Measurements from ENCODE around the gene HMOX2.

Gene HMOX2, protein sequence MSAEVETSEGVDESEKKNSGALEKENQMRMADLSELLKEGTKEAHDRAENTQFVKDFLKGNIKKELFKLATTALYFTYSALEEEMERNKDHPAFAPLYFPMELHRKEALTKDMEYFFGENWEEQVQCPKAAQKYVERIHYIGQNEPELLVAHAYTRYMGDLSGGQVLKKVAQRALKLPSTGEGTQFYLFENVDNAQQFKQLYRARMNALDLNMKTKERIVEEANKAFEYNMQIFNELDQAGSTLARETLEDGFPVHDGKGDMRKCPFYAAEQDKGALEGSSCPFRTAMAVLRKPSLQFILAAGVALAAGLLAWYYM

GRCh38 chr16:4475880-4476788, at the start of gene HMOX2:
Gene HMOX2, plus strand, starts transcription at chr16:4476398. Its CDS starts 29,127 bp downstream, at chr16:4505525.
- Histone ChIP-seq H3K4me3 (ENCODE audit: low read length) (peak within 1 kb of the TSS; percentile 75), H3K4me1 (ENCODE audit: insufficient read depth, low read length) (no peaks in the 10 kb centered on the region), H2AFZ (ENCODE audit: low read depth, low read length) (peak within 1 kb of the TSS; percentile 89), H3K27me3 (ENCODE audit: insufficient read depth, low read length) (no peaks in the 10 kb centered on the region), H3K9me3 (ENCODE audit: low read length) (no peaks in the 10 kb centered on the region), H3K36me3 (ENCODE audit: insufficient read depth, low read length) (no peaks in the 10 kb centered on the region)

DNA sequence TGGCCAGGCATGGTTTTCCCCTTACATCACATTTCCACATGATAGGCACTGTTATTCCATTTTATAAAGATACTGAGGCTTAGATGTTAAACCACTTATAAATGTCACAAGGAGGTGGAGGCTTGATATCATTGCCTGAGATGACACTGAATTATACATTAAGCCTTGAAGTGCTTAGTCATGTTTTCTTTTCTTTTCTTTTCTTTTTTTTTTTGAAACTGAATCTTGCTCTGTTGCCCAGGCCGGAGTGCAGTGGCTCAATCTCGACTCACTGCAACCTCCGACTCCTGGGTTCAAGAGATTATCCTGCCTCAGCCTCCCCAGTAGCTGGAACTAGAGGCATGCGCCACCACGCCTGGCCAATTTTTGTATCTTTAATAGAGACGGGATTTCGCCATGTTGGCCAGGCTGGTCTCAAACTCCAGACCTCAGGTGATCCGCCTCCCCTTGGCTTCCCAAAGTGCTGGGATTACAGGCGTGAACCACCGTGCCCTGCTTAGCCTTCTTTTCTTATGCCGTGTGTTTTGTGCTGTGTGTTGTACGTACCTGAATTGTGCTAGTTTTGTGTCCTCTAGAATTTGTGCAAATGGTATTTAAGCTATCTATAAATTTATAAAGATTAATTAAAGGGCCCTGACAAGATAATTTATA, 49.4 kb upstream of the HMOX2 start:
- Histone ChIP-seq H3K4me3 (ENCODE audit: low read length) (peak overlapping the region; percentile 59), H3K36me3 (ENCODE audit: insufficient read depth, low read length) (peaks cover 13% of the 10 kb centered on the region), H3K9me3 (ENCODE audit: low read length) (no peaks in the 10 kb centered on the region), H2AFZ (ENCODE audit: low read depth, low read length) (no peak overlapping the region), H3K27me3 (ENCODE audit: insufficient read depth, low read length) (no peaks in the 10 kb centered on the region), H3K4me1 (ENCODE audit: insufficient read depth, low read length) (peaks cover 14% of the 10 kb centered on the region)

DNA sequence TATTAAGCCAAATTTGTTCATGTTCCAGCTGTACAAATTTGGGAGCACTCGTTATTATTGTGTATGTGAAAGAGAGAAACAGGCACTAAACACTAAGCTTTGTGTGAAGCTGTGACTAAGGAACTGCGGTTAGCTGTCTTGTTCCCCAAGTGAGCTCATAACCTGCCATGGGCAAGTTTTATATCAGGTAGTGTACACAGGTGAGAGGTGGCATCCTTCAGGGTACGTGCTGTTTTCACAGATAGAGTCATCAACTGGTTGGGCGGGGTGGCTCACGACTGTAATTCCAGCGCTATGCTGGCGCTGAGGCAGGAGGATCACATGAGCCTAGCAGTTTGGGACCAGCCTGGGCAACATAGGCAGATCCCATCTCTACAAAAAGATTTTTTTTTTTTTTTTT, 47.7 kb upstream of the HMOX2 start:
- Histone ChIP-seq H2AFZ (ENCODE audit: low read depth, low read length) (no peak overlapping the region), H3K4me1 (ENCODE audit: insufficient read depth, low read length) (peaks cover 14% of the 10 kb centered on the region), H3K9me3 (ENCODE audit: low read length) (no peaks in the 10 kb centered on the region), H3K36me3 (ENCODE audit: insufficient read depth, low read length) (peaks cover 16% of the 10 kb centered on the region), H3K4me3 (ENCODE audit: low read length) (no peak overlapping the region), H3K27me3 (ENCODE audit: insufficient read depth, low read length) (no peaks in the 10 kb centered on the region)

GRCh38 chr16:4431023-4431422, 45.2 kb upstream of the HMOX2 start:
- Histone ChIP-seq H3K27me3 (ENCODE audit: insufficient read depth, low read length) (no peaks in the 10 kb centered on the region), H2AFZ (ENCODE audit: low read depth, low read length) (no peak overlapping the region), H3K4me3 (ENCODE audit: low read length) (no peak overlapping the region), H3K9me3 (ENCODE audit: low read length) (no peaks in the 10 kb centered on the region), H3K36me3 (ENCODE audit: insufficient read depth, low read length) (peaks cover 34% of the 10 kb centered on the region), H3K4me1 (ENCODE audit: insufficient read depth, low read length) (peaks cover 8% of the 10 kb centered on the region)

DNA sequence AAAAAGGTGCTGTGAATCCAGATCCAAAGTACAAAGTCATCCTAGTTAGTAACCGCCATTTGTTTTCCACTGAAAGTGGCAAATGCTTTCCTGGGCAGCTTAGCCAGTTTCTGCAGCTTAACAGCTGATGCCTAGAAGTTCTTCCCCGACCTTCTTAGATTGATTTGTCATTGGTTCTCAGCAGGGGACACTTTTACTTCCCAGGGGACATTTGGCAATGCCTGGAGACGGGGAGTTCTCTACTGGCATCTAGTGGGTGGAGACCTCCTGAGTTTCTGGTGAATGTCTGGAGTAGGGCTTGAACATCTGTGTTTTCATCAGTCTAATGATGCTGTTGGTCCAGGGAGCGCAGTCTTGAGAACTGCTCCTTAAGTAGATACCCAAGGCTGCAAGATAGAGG, 43.0 kb upstream of the HMOX2 start:
- H2AFZ ChIP-seq (ENCODE audit: low read depth, low read length), result no peak overlapping the region
- peaks cover 47% of the 10 kb centered on the region for H3K36me3 ChIP-seq (ENCODE audit: insufficient read depth, low read length)
- H3K27me3 ChIP-seq (ENCODE audit: insufficient read depth, low read length), result no peaks in the 10 kb centered on the region
- no peaks in the 10 kb centered on the region for H3K9me3 ChIP-seq (ENCODE audit: low read length)
- no peak overlapping the region for H3K4me3 ChIP-seq (ENCODE audit: low read length)
- H3K4me1 ChIP-seq (ENCODE audit: insufficient read depth, low read length), result no peaks in the 10 kb centered on the region

- Histone ChIP-seq H2AFZ (ENCODE audit: low read depth, low read length) (no peak overlapping the region), H3K27me3 (ENCODE audit: insufficient read depth, low read length) (no peaks in the 10 kb centered on the region), H3K36me3 (ENCODE audit: insufficient read depth, low read length) (peaks cover 51% of the 10 kb centered on the region), H3K4me3 (ENCODE audit: low read length) (no peak overlapping the region), H3K9me3 (ENCODE audit: low read length) (no peaks in the 10 kb centered on the region), H3K4me1 (ENCODE audit: insufficient read depth, low read length) (no peaks in the 10 kb centered on the region)
Observed at GRCh38 chr16:4433914-4434787, 42.0 kb upstream of the HMOX2 start.

DNA sequence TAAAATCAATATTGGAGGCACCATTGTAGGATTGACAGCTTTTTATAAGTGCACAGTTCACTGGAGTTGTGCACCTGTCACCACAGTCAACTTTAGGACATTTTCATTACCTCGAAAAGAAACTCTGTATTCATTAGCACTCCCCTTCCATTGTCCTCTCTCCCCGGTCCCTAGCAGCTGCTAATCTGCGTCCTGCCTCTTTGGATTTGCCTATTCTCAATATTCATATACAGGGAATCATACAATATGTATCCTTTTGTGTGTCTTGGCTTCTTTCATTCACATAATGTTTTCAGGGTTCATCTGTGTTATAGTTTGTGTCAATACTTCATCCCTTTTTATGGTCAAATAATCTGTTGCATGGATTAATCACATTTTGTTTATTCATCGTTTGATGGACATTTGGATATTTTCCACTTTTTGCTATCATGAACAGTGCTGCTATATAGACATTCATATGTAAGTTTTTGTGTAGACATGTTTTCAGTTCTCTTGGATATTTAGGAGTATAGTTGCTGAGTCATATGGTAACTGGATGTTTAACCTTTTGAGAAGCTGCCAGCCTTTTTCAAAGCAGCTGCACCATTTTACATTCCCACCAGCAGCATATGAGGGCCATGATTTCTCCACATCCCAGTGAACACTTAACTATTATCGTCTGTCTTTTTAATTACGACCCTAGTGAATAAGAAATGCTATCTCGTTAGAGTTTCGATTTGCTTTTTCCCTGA, 40.7 kb upstream of the HMOX2 start:
- Histone ChIP-seq H3K27me3 (ENCODE audit: insufficient read depth, low read length) (no peaks in the 10 kb centered on the region), H3K4me1 (ENCODE audit: insufficient read depth, low read length) (no peaks in the 10 kb centered on the region), H3K4me3 (ENCODE audit: low read length) (no peak overlapping the region), H3K36me3 (ENCODE audit: insufficient read depth, low read length) (peaks cover 59% of the 10 kb centered on the region), H3K9me3 (ENCODE audit: low read length) (no peaks in the 10 kb centered on the region), H2AFZ (ENCODE audit: low read depth, low read length) (no peak overlapping the region)

GRCh38 chr16:4437366-4437765, 38.8 kb upstream of the HMOX2 start:
- Histone ChIP-seq H3K4me3 (ENCODE audit: low read length) (no peak overlapping the region), H2AFZ (ENCODE audit: low read depth, low read length) (no peak overlapping the region), H3K9me3 (ENCODE audit: low read length) (no peaks in the 10 kb centered on the region), H3K36me3 (ENCODE audit: insufficient read depth, low read length) (peaks cover 67% of the 10 kb centered on the region), H3K4me1 (ENCODE audit: insufficient read depth, low read length) (no peaks in the 10 kb centered on the region), H3K27me3 (ENCODE audit: insufficient read depth, low read length) (no peaks in the 10 kb centered on the region)

DNA sequence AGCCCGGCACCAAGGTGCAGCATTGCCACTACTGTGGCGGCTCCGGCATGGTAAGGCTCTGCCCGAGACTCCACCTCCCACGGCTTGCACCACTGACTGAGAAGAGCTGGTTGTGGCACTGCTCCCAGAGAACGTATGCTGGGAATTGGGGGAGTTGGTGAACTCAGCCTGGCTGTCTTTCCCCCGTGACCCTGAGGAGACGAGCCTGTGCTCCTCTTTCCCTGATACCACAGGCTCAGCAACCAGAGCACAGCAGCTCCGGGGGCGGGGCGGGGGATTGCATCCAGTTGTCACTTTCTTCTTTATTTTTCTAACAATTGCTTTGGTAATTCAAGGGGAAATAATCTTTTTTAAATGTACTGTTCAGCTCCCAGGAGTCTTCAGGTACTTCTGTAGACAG, 33.8 kb upstream of the HMOX2 start:
- Histone ChIP-seq H3K36me3 (ENCODE audit: insufficient read depth, low read length) (peaks cover 79% of the 10 kb centered on the region), H3K4me1 (ENCODE audit: insufficient read depth, low read length) (no peaks in the 10 kb centered on the region)

DNA sequence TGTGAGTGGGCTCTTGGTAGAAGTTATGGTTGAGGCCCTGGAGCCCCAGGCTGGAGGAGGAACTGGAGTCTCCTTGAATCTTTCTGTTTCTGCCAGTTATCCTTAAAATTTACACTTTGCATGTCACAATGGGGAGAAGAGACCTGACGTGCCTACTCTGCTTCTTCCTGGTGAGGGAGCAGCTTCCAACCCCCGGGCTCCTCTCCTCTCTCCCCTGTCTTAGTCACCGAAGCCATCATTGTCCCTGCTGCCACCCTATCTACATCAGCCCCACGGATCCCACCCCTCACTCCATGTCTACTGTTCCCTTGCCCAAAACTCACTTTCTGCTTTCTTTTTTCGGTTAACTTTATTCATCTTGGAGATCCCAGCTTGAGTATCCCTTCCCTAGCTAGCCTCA, 32.9 kb upstream of the HMOX2 start:
- H2AFZ ChIP-seq (ENCODE audit: low read depth, low read length), result no peak overlapping the region
- no peak overlapping the region for H3K4me3 ChIP-seq (ENCODE audit: low read length)
- peaks cover 75% of the 10 kb centered on the region for H3K36me3 ChIP-seq (ENCODE audit: insufficient read depth, low read length)
- no peaks in the 10 kb centered on the region for H3K4me1 ChIP-seq (ENCODE audit: insufficient read depth, low read length)
- no peaks in the 10 kb centered on the region for H3K9me3 ChIP-seq (ENCODE audit: low read length)
- H3K27me3 ChIP-seq (ENCODE audit: insufficient read depth, low read length), result no peaks in the 10 kb centered on the region

More for the DNA sequence above, 33.8 kb upstream of the HMOX2 start:
- no peaks in the 10 kb centered on the region for H3K27me3 ChIP-seq (ENCODE audit: insufficient read depth, low read length)
- no peaks in the 10 kb centered on the region for H3K9me3 ChIP-seq (ENCODE audit: low read length)
- no peak overlapping the region for H3K4me3 ChIP-seq (ENCODE audit: low read length)
- H2AFZ ChIP-seq (ENCODE audit: low read depth, low read length), result no peak overlapping the region

- no peaks in the 10 kb centered on the region for H3K4me1 ChIP-seq (ENCODE audit: insufficient read depth, low read length)
- H3K27me3 ChIP-seq (ENCODE audit: insufficient read depth, low read length), result no peaks in the 10 kb centered on the region
- no peak overlapping the region for H3K4me3 ChIP-seq (ENCODE audit: low read length)
- H3K36me3 ChIP-seq (ENCODE audit: insufficient read depth, low read length), result peaks cover 72% of the 10 kb centered on the region
- no peaks in the 10 kb centered on the region for H3K9me3 ChIP-seq (ENCODE audit: low read length)
- H2AFZ ChIP-seq (ENCODE audit: low read depth, low read length), result no peak overlapping the region
Observed at GRCh38 chr16:4443986-4444385, 32.2 kb upstream of the HMOX2 start.

DNA sequence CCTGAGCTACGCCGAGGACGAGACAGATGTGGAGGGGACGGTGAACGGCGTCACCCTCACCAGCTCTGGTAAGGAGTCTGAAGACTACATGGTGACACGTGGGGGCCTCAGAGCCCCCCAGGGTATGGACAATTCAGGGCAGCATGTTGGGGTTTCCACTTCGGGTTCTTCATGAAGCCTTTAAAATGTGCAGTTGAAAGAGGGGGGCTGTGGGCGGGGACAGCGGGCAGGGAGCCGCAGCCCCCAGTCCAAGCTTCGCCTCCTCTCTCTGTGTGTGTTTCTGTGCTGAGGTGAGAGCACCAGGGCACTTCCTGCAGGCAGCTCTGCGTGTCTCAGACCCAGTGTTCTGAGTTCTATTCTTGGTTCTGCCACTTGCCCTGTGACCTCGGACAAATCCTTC, 25.8 kb upstream of the HMOX2 start:
- Histone ChIP-seq H3K27me3 (ENCODE audit: insufficient read depth, low read length) (no peaks in the 10 kb centered on the region), H3K4me1 (ENCODE audit: insufficient read depth, low read length) (no peaks in the 10 kb centered on the region), H2AFZ (ENCODE audit: low read depth, low read length) (no peak overlapping the region), H3K36me3 (ENCODE audit: insufficient read depth, low read length) (peaks cover 60% of the 10 kb centered on the region), H3K4me3 (ENCODE audit: low read length) (no peak overlapping the region), H3K9me3 (ENCODE audit: low read length) (no peaks in the 10 kb centered on the region)

All from neuron (in vitro differentiated cells).